Measurements from ENCODE around the gene WAPL.

Gene WAPL

DNA sequence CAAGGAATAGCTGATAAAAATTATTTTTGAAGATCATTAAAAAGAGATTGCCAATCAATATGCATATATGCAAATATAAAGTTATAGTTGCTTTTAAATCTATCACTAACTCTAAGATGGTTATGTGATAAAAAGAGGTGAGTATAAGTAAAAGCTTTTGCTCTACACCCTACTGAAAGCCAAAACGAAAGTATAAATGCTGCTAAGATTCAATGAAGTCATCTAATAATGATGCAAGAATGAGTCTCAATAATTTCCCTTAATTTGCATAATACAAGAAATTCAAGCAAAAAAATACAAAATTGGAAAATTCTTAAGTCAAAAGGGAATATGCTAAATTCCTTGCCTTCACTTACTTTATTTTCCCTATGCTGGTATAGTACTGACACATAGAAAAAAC lies 75.2 kb downstream of the WAPL start:
- TF ChIP-seq CTCF (IDR thresholded peaks at IDR 0.05; ENCODE audit: control insufficient read depth, extremely low read depth, insufficient read depth), result no peak
- no peak overlapping the region for H3K4me3 ChIP-seq (ENCODE audit: low read depth, low read length)
- no peak for DNase-seq (ENCODE audit: low read depth)

GRCh38 chr10:86443936-86444335 lies 77.7 kb downstream of the WAPL start:
- H3K4me3 ChIP-seq (ENCODE audit: low read depth, low read length), result no peak overlapping the region
- no peak for DNase-seq (ENCODE audit: low read depth)
- TF ChIP-seq CTCF (IDR thresholded peaks at IDR 0.05; ENCODE audit: control insufficient read depth, extremely low read depth, insufficient read depth), result no peak

GRCh38 chr10:86443069-86443468 lies 78.5 kb downstream of the WAPL start:
- DNase-seq (ENCODE audit: low read depth), result no peak
- no peak overlapping the region for H3K4me3 ChIP-seq (ENCODE audit: low read depth, low read length)

GRCh38 chr10:86440874-86441843 lies 80.4 kb downstream of the WAPL start:
- DNase-seq (ENCODE audit: low read depth), result no peak
- H3K4me3 ChIP-seq (ENCODE audit: low read depth, low read length), result no peak overlapping the region
- TF ChIP-seq CTCF (IDR thresholded peaks at IDR 0.05; ENCODE audit: control insufficient read depth, extremely low read depth, insufficient read depth), result no peak

More at GRCh38 chr10:86443069-86443468, 78.5 kb downstream of the WAPL start:
- TF ChIP-seq CTCF (IDR thresholded peaks at IDR 0.05; ENCODE audit: control insufficient read depth, extremely low read depth, insufficient read depth), result no peak

DNA sequence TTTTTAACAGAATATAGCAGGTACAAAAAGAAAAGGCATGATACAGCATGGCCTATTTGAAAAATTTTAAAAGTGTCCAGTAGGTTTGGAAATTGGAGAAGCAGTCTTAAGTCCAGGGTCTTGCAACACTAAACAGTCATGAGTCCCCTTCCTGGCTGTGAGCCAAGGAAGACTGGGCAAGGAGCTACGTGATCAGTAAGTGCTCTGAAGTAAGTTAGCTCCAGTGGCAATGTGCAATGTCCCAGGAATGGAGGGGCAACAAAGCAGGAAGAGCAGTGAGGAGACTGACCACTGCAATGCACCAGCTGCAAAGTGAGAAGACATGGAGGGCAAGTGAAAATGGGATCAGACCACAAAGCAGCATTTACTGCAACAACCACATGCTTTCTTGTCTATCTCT lies 82.0 kb downstream of the WAPL start:
- no peak overlapping the region for H3K4me3 ChIP-seq (ENCODE audit: low read depth, low read length)
- no peak for TF ChIP-seq CTCF (IDR thresholded peaks at IDR 0.05; ENCODE audit: control insufficient read depth, extremely low read depth, insufficient read depth)
- DNase-seq (ENCODE audit: low read depth), result no peak

GRCh38 chr10:86438091-86438749 lies 83.4 kb downstream of the WAPL start:
- no peak for DNase-seq (ENCODE audit: low read depth)
- TF ChIP-seq CTCF (IDR thresholded peaks at IDR 0.05; ENCODE audit: control insufficient read depth, extremely low read depth, insufficient read depth), result no peak
- H3K4me3 ChIP-seq (ENCODE audit: low read depth, low read length), result no peak overlapping the region

Measured in LNCaP clone FGC (cell line).